GM10248 (cell line): ENCODE results near the gene NOPCHAP1.

Experiments used
- CTCF ChIA-PET: fragments of 300-600 bp; sonication (Branson Sonifier 250); formaldehyde crosslinking; extraction: SDS; loops from one replicate; lab custom pipeline; 2021; ENCODE audit warnings: antibody characterized with exemption; lab: Yijun Ruan, JAX
- POLR2A ChIA-PET: fragments of 350-650 bp; sonication (Branson Sonifier 250); formaldehyde crosslinking; extraction: SDS; loops from one replicate; lab custom pipeline; 2020; ENCODE audit warnings: antibody characterized with exemption; lab: Yijun Ruan, JAX
- DNase-seq: peaks from one replicate; pipeline ENCODE4 v3.0.0; 2012; ENCODE audit errors: extremely low spot score
- CTCF ChIP-seq: IDR thresholded peaks from 2 replicates; pipeline ENCODE4 v1.5.1; 2012; ENCODE audit warnings: mild to moderate bottlenecking, low read depth; ENCODE audit errors: extremely low read depth, missing control alignments, control extremely low read depth

NOPCHAP1 gene

DNA sequence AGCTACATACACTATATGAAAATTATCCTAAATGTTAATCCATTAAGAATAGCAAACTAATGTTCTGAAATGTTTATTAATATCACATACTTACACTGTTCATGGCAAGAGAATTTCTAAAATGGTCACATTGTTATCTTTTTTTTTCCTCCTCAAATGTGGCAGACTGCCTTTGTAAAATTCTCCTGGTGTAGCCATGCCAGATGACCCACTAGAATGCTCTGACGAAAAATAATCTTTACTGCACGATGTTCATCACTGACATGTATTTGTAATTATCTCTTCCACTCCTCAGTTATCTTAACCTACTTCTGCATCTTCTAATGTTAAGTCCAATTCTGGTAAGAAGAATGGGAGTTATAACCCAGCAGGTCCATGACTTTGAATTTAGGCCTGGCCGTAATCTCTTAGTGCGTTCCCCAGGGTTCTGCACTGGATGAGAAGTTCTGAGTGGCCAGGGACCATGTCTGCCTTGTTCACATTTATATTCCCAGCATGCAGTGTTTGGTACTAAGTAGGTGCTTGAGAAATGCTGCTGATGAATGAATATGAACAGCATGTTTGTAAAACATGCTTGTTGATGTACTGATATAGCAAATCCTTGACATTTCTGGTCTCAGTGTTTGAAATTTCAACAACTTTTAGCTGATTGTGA lies 46.7 kb downstream of the NOPCHAP1 start:
- ChIA-PET CTCF (interaction anchor here (0.6 to 1.8 kb wide), 7 partner anchors 9 to 651 kb away, joined by 3 to 7 read pairs (median 4); no protein-coding TSS in a partner anchor), POLR2A (no interaction called here)
- DNase-seq: no peak
- TF ChIP-seq CTCF: no peak

- no peak for TF ChIP-seq CTCF
- ChIA-PET POLR2A (no interaction called here), CTCF (interaction anchor here (0.8 to 1.8 kb wide), 7 partner anchors 8 to 652 kb away, joined by 3 to 7 read pairs (median 4); no protein-coding TSS in a partner anchor)
- no peak for DNase-seq
Observed at GRCh38 chr12:105033851-105034250, 47.7 kb downstream of the NOPCHAP1 start.
